Stromal cell of bone marrow (primary cell): ENCODE measurements around the gene TMPRSS3.

Experiments used
- DNase-seq: peaks from one replicate; pipeline ENCODE4 v3.0.0-alpha.2; 2012; ENCODE audit warnings: low read depth

TMPRSS3 gene

DNA sequence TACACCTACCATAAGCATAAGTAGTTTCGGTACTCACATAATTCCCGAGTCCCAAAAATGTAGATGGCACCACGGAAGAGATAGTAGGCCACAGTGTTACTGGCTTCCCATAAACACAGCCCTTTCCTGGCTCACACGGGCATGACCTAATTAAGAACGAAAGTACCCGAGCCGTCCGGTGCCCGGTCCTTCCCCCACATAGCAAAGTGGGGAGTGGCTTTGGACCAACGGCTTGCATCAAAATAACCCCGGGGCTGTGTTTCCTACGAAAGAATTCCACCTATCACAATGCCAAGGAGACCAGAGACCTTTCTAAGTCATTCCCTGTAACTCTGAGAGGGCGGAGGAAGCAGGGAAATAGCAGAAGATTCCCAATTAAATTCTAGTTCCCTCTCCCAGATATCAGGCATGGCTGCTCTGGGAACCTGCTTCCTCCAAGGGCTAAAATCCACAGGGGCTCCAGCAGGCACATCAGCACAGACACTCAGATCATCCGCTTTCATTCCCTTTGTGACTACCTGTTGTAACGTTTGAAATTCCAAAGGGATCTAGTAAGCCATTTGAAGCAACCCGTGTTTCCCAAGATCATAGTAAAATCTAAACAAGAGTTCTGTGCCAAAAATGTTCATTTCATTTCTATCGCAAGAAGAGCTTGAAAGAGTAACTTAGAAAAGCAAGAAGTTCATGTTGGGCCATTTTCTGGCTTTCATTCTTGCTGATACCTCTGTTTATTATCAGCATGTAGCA, at the start of gene TMPRSS3:
Gene TMPRSS3, minus strand, starts transcription at position 148 of the 747 bp plus-strand sequence. CDS start 635 bp downstream, outside the sequence.
- DNase-seq = no peak

DNA sequence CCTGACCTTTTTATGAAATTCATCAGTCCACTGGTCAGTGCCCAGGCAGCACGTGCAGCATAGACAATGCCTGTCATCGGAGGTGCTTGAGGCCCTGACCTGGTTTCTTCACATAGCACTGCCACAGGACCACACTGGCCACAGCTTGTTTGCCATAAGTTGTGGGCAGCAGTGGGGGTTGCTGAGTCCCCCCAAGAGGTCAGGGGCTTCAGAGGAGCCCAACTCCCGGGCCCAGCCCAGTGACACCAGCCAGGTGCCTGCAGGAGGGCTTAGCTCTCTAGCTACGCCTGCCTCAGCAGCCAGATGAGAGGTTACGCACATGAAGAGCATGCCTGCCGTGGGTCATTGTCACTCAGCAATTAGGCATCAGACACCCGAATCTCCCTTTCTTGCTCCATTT, 49.5 kb upstream of the TMPRSS3 start:
- DNase-seq = no peak

DNA sequence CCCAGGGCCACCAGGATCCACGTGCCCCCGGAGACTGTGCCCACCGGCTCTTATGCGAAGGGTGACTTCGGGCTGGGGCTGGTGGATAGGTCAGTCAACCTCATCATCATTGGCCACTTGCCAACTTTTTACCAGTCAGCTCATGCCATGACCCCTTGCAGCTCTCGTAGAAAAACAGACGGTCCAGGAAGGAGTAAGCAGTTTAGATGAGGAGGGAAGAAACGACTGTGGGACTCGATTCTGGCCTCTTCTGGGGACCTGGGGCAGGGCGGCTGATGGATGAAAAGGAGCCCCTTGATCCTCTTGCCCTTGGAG, 48.9 kb upstream of the TMPRSS3 start:
- no peak for DNase-seq

DNA sequence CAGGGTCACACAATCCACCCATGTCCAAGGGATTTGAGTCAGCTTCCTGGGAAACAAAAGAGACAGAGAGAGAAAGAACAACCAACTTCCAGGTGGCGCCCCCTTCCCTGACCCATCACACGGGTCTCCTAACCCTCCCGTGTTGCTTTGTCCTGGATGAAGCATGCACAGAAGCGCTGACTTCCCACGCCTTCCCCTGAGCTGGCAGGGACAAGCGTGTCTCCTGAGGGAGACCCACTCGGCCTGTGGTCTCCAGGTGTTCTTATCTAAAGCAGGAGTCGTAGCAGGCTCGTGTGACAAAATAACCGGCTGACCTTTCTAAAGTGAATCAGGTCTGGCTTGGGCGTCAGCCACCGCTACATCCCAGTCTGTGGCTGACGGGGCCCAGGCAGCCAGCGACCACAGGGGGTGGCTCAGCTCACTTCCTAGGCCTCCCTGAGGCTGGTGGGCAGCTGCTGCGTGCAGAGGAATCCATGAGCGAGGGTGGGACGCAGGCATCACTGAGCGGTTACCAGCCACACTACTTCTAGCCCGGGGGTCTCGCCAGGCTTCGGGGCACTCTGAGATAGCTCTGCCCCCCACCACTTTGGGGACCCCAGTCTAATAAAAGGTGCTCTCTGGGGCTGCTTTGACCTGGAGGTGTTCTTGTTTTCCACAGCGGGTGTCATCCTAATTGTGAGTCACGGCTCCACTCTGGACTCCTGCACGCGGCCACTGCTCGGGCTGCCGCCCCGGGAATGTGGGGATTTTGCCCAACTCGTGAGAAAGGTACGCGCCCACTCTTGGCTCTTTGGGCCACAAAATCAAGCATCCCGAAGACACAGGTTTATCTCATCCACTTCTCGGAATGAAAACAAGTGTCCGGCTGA, 48.3 kb upstream of the TMPRSS3 start:
- no peak for DNase-seq

DNA sequence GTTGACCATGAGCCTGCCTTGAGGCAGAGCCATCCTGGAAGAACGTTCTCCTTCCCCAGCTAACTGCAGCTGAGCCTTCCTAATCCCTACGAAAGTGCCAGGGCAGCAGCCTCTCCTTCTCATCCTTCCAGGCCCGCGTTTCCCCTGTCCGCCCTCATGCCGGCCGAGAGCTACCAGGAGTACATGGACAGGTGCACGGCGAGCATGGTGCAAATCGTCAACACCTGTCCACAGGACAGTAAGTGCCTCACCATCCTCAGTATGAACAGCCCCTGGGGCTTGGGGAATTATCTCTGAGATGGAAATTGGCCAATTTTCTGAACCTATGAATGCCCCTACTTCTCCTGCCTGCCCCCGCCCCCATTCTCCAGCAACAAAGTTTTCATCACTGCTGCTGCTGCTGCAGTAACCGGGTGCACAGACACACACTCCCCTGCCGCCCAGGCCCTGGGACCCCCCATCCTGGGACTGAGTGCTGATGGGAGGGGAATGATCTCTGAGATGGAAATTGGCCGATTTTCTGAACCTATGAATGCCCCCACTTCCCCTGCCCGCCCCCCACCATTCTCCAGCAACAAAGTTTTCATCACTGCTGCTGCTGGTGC, 47.4 kb upstream of the TMPRSS3 start:
- no peak for DNase-seq

DNA sequence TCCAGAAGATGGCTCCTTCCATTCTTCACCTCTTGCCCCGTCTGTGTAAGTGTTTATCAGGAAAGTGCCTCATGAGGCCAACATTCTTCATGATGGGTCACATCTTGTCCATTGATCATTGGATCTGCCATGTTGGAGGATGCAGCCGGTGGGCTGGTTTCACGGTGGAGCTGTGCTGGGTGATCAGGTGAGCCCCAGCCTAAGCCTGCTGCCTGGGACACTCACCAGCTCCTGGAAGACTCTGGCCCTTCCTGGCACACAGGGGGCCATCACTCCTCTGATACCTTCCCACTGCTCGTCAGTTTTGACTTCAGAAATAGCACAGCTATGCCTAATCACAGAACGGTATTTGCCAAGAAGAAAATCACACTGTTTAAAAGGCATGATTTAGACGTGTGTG, 46.1 kb upstream of the TMPRSS3 start:
- DNase-seq = no peak

DNA sequence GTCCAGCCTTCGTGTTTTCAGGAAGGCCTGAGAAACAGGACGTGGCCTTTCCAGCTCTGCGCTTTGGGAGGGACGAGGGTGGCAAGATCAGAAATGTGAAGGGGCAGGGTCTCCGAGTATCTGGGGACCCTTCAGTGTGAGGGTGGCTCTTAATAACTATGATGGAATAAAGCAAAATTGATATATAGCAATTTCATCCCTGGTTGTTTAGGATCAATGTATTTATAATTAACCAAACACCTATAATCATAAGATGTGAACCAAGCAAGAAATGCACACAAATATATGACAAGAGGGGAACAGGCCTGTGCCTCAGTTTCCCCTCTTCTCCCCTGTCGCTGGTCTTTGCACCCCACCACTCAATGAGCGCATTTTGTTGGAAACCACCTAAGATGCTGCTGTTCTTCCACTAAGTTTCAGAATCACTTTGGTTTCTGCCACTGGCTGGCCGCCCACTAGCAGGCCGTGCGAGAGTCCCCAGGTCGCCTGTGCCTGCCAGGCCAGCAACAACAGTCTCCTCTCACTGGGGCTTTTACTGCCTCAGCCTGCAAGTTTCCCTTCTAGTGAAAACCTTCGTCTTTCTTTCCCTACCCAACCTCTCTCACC, 44.4 kb upstream of the TMPRSS3 start:
- DNase-seq = no peak

DNA sequence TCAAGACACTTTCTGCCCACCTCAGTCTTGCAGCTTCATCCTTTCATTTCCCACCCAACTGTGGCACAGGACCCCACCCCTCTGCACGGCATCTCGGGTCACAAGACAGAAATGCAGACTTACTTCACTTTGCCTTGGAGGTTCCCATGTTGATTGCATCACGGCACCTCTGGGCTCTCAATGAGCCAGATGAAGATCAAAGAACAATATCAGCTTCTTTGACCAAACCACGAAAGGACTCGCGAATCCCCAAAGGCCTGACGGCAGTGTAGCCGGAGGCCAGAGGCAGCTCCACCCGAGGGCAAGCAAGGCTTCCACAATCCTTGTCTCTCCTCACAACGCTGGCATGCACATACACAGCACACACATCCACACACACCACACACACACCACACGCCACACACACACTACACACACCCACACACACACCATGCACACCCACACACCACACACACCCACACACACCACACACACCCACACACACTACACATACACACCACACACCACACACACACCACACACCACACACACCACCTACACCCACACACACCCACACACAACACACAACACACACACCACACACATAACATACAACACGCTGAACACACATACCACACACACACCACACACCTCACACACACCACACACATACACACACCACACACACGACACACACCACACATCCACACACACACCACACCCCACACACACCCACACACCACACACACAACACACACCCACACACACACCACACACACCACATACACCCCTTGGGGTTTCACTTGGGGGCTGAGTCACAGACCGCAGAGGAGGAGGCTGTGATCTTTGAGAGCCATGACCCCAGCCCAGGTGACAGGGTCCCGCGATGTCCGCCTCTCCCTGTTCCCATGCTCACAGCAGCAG, 43.7 kb upstream of the TMPRSS3 start:
- no peak for DNase-seq

DNA sequence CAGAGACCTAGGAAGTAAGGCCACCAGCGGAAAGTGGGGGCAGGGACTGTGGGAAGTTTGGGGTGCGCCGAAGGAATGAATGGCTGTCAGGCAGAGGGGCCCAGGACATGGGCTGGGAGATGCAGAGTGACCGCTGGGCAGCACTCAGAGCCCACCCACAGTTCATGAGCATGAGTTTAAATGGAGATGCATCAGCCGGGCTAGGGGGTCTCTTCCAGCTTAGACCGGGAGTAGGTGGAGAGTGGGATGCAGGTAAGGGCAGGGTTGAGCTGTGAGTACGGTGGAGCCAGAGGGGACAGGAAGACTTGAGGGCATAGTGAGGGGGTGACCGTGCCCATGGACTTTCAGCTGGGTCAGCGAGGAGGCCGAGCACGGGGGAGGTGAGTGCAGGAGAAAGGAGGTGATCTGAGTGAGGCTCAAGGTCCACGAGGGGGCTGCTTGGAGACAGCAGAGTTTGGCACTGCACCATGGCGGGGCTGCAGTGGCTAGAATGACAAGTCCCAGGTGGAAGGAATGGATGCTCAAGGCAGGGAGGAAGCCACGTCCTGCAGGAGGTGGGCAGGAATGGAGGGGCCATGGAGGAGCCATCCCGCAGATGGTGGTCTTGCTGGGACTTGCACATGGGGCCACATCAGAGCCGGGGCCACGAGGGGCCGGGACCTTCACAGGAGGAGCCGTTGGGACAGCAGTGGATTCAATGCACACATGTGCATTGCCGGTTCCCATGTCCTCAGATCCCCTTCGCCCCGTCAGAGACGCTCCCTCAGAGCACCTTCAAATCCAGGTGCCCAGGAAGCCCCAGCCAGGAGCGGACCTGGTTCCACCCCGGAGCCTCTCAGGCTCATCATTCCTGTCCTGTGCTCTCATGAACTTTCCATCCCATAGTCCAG, 42.7 kb upstream of the TMPRSS3 start:
- no peak for DNase-seq

DNA sequence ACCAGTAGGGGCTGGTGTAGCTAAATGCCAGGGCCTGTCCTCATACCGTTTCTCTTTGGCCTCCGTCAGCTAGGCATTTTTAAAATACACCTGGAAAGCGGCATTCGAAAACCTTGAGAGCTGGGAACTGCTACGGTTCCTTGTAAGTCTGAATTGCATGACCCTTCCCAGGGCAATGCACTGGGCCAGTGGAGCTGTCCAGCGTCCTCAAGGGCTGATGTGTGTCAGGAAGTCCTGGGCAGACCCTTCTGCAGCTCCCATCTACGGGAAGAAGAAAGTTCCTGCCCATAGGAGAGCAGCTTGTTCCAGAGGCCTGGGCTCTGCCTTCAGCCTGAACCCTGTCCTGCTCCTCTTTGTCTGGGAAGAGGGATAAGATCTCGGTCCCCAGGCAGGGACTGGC, 41.9 kb upstream of the TMPRSS3 start:
- DNase-seq = no peak

DNA sequence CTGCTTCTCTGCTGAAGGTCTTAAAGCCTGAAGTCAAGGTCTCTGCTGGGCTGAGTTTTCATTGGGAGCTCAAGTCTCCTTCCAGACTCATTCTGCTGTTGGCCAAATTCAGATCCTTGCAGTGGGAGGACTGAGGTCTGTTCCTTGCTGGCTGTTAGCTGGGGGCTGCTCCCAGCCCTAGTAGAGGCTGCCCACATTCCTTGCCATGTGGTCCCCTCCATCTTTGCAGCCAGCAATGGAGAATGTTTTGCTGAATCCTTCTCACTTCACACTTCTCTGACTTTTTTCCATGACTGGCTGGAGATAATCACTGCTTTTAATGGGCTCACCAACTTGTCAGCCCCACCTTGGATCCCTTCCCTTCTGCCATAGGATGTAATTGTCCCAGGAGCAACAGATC, 41.1 kb upstream of the TMPRSS3 start:
- DNase-seq = no peak

DNA sequence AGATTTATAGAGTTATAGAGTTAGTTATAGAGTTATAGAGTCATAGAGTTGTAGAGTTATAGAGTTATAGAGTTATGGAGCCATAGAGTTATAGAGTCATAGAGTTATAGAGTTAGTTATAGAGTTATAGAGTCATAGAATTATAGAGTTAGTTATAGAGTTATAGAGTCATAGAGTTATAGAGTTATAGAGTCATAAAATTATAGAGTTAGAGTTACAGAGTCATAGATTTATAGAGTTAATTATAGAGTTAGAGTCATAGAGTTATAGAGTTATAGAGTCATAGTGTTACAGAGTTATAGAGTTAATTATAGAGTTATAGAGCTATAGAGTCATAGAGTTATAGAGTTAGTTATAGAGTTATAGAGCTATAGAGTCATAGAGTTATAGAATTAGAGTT, 40.0 kb upstream of the TMPRSS3 start:
- DNase-seq = no peak

DNA sequence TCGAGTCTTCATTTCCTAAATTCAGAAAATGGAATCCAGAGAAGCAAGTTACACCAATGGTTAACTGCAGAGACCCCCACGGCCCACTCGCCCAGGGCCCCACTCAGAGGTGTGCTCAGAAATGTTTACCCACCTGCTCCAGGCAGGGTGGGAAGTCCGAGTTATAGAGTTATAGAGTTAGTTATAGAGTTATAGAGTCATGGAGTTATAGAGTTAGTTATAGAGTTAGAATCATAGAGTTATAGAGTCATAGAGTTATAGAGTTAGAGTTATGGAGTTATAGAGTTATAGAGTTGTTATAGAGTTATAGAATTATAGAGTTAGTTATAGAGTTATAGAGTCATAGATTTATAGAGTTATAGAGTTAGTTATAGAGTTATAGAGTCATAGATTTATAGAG, 39.5 kb upstream of the TMPRSS3 start:
- no peak for DNase-seq

DNA sequence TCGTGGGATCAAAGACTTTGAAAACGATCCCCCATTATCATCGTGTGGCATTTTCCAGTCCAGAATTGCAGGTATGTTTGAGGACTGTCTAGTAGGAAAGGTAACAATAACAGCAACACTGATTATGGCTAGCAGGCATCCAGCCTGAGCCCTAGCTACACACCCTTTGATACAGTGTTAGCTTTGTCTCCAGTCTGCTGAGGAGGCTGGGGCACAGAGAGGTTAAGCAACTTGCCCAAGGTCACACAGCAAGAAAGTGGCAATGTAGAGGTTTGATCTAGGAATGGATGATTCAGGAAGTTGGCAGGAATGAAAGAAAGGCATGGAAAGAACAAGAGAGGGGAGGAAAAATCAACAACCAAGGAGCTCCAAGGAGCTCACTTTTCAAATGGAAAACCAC, 39.0 kb upstream of the TMPRSS3 start:
- DNase-seq = no peak

DNA sequence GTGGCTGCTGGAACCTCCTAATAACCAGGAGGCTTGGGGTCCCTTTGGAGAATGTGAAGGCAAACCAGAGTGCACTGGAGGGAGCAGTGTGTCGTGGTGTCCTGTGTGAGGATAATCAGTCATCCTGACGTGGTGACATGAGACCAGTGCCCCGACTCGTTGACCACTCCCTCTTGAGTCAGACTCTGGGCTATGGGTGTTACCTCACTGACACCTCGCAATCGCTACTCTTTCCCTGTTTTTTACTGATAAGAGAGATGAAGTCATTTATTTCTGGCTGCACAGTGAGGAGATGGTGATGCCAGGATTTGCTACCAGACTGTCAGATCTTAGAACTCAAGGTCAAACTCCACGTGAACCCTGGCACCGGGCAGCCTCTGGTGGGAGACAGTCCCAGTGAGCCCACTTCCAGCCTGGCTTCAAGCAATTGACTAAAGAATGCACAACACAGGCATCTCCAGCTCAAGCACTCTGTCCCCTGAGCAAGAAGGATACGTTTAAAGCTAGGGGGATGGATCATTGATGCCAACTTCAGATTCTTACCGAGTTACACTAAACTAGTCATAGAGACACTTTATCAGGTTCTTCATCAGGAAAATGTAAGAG, 38.2 kb upstream of the TMPRSS3 start:
- no peak for DNase-seq

DNA sequence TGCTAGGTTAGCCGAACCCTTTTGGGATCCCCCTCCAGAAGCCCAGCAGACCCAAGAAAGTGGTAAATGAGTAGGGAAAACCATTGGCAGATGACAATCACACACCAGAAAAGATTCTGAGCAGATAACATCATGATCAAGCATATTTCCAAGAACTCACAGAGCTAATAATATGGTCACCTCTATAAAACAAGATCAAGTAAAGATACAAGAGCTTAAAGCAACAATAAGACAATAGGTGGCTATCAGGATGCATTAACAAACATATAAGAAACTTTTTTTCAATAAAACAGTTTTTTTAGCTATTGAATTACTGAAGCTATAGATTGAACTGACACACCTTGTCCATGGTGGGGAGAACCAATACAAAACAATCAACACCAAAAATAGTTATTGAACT, 36.8 kb upstream of the TMPRSS3 start:
- DNase-seq = no peak

DNA sequence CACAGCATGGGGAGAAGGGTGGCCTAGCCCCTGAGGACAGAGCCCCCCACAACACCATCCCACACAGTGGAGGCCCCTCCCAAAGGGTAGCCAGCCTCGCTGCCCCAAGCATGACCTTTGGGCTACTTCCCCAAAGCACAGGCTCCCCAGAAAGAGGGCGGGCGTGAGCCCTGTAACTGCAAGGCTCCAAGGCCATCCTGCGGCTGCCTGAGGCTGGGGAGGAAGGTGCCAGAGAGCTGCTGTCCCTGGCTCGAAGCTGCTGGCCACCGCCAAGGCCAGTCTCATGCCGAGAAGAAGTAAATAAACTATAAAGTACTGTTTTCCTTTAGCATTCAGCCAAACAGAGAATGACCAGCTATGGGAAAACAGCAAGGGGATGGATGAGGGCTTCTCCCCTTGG, 35.3 kb upstream of the TMPRSS3 start:
- DNase-seq = no peak

DNA sequence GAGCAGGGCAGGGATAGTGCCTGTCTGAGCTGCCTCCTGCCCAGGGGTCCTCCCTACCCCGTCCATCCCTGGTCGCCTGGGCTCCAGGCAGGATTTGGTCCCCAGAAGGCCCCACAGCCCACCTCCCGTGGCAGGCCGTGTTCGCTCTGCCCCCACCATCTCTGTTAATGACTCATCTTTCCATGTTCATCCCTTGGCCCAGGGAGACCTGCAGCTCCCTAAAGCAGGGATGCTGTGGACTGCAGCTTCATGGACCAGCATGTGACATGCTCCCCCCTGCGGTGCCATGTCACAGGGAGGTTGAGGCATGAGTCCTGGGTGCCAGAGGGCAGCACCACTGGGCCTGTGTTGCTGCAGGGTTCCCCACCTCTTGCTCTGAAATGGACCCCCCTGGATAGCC, 34.7 kb upstream of the TMPRSS3 start:
- no peak for DNase-seq

DNA sequence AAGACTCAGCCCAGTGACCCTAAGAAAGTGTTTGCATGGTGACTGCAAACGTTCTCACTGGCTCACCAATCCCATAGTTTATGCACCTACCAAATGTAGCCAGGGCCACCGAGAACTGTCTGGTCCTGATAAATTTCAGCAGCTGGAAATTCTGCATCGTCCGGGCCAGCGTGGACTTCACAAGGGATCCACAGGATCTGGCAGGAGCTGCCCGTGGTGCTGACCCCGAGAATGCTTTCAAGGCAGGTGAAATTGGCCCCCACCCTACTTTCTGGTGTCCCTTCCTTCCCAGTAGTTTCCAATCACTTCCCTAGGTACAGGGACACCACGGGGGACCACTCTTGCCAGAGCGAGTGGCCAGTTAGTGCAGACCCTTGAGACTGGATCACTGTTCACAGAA, 34.0 kb upstream of the TMPRSS3 start:
- no peak for DNase-seq

DNA sequence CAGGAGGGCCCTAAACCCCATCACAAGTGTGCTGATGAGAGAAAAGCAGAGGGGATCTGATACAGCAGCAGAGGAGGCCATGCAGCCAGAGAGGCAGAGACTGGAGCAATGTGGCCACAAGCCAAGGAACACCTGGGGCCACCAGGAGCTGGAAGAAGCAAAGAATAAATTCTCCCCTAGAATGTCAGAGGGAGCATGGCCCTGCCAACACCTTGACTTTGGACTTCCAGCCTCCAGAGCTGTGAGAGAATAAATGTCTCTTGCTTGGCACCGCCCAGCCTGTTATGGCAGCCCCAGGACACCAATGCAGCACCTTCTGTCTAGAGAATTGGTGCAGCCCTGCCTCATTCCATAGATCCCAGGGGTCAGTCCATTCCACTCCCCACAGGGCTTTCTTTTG, 33.2 kb upstream of the TMPRSS3 start:
- DNase-seq = no peak
